NCI-H1092 (cell line): ENCODE results near the gene RAB6A.
"Not testable (repeated sequence)": the region's sequence is repeated elsewhere in the genome, so short reads cannot be mapped to it uniquely, and the experiment has no call there.

Experiments used
- DNase-seq: peaks from one replicate; lab custom pipeline; 2025; lab: John Stamatoyannopoulos, UW

RAB6A gene

GRCh38 chr11:73762732-73763131, 1.9 kb upstream of the RAB6A start:
- DNase-seq = no peak

DNA sequence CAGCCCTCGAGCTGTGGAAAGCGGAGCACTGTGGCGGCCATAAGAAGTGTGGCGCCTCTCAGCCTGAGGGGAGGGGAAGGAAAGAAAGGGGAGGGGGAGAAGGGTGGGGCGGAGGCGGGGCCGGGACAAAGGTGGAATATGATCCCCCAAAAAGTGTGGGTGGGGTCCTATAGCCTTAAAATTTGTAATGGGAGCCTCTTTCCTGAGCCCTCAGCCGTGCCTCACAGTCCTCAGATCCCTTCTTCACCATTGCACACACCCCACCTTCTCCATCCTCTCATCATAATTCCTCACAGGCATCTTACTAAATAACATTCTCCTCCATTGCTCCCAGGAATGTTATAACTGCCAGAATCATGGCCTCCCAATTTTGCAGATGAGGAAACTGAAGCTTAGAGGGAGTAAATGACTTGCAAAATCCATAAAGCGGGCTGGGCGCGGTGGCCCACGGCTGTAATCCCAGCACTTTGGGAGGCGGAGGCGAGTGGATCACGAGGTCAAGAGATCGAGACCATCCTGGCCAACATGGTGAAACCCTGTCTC, 600 bp upstream of the RAB6A start:
- no peak for DNase-seq

- peak; percentile 27 for DNase-seq
Observed at GRCh38 chr11:73760135-73760678, 667 bp downstream of the RAB6A start.

DNA sequence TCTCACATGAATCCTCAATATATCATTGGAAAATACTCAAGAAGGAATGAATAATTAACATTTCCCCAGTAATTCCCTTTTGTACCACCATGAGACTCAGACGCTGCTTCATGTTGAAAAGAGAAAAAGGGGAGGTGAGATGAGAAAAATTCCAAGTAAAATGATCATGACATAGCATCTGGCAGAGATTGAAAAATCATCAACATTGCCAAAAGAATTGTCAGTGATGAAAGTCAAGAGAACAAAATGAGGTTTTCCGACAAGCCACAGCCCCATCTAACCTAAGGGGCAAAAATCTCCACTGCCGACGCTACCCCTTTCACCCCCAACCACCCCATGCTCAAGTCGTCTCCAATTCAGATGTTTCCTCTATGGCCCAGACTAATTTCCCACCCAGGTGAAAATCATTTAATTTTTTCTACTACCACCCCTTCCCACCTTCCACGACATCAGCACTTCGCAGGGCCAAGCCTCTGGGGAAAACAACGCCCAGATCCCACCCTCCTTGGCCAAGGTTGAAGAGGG, 1.2 kb downstream of the RAB6A start:
- DNase-seq = no peak

- DNase-seq = no peak
Observed at GRCh38 chr11:73758451-73758850, 2.4 kb downstream of the RAB6A start.

GRCh38 chr11:73757598-73757997, 3.3 kb downstream of the RAB6A start:
- no peak for DNase-seq

- no peak for DNase-seq
Observed at GRCh38 chr11:73755670-73756069, 5.2 kb downstream of the RAB6A start.

- no peak for DNase-seq
Observed at GRCh38 chr11:73753938-73754337, 6.9 kb downstream of the RAB6A start.

- DNase-seq = no peak
Observed at GRCh38 chr11:73752903-73753302, 8.0 kb downstream of the RAB6A start.

- DNase-seq = no peak
Observed at GRCh38 chr11:73752216-73752867, 8.5 kb downstream of the RAB6A start.

DNA sequence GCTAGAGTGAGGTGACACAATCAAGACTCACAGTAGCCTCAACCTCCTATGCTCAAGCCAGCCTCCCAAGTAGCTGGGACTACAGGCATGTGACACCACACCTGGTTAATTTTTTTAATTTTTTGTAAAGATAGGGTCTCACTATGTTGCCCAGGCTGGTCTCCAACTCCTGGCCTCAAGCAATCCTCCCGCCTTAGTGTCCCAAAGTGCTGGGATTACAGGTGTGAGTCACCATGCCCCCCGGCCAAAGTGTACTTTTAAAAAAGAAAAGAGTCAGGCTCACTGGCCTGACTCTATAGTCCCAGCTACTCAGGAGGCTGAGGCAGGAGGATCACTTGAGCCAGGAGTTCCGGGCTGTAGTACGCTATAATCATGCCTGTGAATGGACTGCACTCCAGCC, 10.0 kb downstream of the RAB6A start:
- not testable (repeated sequence) for DNase-seq

GRCh38 chr11:73750228-73750627, 10.6 kb downstream of the RAB6A start:
- DNase-seq = no peak

DNA sequence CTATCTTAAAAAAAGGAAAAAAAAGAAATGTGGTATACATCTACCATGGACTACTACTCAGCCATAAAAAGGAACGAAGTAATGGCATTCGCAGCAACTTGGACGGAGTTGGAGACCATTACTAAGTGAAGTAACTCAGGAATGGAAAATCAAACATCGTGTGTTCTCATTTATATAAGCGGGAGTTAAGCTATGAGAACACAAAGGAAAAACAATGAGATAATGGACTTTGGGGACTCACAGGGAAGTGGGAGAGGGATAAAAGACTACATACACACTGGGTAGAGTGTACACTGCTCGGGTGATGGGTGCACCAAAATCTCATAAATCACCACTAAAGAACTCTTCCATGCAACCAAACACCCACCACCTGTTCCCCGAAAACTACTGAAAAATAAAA, 11.8 kb downstream of the RAB6A start:
- DNase-seq = no peak

DNA sequence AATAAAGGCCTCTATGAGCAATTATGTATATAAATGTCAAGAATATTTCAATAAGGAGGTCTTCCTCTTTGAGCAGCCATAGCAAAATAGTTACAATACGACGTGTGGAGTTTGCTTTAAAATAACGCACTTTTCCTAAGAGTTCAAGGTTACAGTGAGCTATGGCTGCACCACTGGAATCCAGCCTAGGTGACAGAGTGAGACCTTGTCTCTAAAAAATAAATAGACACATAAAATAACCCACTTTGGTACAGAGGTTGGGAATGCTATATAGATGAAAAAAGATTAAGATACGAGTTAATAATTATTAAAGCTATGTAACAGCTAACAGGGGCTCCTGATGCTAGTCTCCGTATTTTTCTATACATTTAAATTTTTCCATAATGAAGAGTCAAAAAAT, 12.6 kb downstream of the RAB6A start:
- no peak for DNase-seq

- DNase-seq = no peak
Observed at GRCh38 chr11:73747762-73748161, 13.1 kb downstream of the RAB6A start.

DNA sequence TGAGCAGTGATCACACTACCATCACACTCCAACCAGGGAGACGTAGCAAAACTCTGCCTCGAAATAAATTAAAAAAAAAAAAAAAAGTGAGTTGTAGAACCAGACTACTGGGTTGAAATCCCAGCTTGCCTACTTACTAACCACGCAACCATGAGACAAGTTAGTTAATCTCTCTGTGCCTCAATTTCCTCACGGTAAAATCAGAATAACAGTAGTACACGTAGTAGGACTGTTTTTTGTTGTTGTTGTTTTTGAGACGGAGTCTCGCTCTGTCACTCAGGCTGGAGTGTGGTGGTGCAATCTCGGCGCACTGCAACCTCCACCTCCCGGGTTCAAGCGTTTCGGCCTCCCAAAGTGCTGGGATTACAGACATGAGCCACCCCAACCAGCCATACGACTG, 14.2 kb downstream of the RAB6A start:
- DNase-seq = no peak

DNA sequence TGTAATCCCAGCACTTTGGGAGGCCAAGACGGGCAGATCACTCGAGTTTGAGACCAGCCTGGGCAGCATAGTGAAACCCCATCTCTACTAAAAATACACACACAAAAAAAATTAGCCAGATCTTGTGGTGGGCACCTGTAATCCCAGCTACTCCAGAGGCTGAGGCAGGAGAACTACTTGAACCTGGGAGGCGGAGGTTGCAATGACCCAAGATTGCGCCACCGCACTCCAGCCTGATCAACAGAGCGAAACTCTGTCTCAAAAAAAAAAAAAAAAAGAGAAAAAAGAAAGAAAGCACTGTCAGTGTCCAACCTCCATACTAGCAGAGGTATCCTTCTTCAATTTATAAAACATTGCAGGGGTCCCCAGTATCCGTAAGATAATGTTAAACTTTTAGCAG, 17.8 kb downstream of the RAB6A start:
- DNase-seq = no peak

DNA sequence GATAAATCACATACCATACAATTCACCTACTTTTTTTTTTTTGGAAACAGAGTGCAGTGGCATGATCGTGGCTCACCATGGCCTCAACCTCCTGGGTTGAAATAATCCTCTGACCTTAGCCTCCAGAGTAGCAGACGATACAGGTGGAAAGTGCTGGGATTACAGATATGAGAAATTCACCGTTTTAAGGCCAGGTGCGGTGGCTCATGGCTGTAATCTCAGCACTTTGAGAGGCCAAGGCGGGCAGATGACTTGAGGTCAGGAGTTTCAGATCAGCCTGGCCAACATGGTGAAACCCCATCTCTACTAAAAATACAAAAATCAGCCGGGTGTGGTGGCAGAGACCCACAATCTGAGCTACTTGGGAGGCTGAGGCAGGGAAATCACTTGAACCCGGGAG, 24.9 kb downstream of the RAB6A start:
- not testable (repeated sequence) for DNase-seq

DNA sequence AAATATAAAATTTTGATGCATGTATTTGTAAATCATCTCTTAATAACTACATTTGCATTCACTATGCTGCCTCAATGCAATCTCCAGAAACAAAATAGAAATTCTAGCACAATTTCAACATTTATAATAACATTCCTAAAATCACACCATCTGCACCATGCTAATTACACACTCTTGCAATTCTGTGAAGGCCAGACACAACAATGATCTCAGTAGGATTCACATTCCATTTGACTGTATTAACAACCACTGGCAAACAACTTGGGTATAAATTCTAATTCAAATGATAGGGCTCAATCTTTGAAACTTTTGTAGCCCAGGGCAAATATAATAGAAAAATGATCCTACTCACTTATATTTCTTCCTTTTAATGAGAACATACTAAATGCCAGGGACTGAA, 25.9 kb downstream of the RAB6A start:
- DNase-seq = no peak

GRCh38 chr11:73734011-73734410, 26.9 kb downstream of the RAB6A start:
- not testable (repeated sequence) for DNase-seq

DNA sequence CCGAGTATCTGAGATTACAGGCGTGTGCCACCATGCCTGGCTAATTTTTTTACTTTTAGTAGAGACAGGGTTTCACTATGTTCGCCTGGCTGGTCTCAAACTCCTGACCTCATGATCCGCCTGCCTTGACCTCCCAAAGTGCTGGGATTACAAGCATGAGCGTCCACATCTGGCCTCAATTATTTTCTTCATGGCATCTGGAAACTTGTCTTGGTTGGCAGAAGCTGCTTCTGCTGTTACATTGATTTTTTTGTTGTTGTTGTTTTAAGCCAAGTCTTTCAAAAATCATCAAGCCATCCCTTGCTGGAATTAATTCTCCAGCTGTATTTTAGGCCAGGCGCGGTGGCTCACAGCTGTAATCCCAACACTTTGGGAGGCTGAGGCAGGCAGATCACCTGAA, 27.9 kb downstream of the RAB6A start:
- not testable (repeated sequence) for DNase-seq

DNA sequence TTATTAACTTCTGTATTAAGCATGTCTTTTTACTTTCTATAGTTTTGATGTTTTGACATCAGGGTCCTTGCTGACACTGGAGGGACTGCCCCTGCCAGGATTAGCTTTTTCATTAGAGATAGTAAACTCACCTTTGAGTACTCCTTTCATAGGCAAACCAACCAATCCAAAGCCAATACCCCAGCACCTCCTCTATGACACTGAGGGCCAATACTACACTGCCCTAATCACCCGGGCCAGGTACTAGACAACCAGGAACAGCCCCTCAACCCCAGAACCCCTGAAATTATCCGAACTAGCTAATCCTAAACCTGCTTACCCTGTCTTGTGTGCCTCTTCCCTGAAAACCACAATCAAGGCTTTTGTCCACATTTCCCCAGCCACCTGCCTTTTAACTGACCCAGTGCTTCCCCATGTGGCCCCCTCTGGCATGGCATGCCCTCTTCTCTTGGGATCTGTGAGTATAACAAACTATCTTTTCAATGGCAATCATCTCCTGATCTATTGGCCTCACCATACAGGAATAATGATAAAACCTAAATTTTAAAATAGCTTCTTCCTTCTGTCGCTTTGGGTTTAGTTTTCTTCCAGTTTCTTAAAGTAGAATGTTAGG, 31.2 kb downstream of the RAB6A start:
- DNase-seq = no peak

GRCh38 chr11:73728000-73728399, 32.9 kb downstream of the RAB6A start:
- no peak for DNase-seq
